HG03039 (cell line): ENCODE data around the gene MOB2.
"Not testable (repeated sequence)": the region's sequence is repeated elsewhere in the genome, so short reads cannot be mapped to it uniquely, and the experiment has no call there.

Experiments
- ATAC-seq: cut with Tn5 transposase; IDR thresholded peaks from one replicate; pipeline ENCODE4 v1.9.1; 2021; ENCODE audit warnings: mild to moderate bottlenecking, moderate library complexity; ENCODE audit not compliant: unreplicated experiment

Gene MOB2

DNA sequence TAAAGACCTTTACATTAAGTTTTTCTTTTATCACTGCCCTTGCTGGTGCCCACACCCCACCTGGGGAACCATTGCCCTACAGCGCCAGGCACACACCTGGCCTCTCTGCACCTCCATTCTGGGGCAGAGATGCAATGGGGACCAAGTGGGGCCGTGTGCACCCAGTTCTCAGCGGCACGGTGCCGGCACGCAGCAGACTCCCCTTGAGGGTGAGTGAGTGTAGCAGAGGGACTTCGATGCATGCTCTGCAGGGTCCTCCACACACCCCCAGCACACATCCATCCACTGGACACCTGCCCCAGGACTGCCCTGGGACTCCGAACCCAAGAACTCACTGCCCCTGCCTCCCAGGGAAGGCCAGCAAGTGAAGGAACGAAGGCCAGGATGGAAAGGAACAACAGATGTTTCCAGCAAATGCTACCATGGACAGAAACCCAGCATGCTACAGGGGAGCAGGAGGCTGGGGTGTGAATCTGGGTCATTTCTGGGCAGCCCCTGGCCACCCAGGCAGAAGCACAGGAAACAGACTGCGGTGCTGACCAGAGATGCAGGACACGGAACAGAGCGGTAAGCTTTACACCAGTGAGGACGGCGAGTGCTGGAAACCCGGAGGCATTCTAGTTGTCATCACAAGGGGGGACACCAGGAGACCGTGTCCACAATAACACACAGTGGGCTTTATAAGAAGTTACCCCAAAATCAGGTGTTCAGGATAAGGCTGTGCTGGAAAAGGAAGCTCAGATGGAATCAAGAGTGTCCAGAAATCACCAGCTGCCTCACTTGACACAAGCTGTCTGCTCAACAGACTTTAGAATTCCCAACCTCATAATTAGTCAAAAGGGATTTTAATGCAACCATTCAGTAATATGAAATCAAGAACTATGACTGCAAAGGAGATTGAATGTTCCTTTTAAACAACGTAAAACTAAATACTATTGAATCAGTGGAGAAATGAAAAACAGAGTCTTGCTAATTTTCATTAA is 32.7 kb upstream of the MOB2 start:
- ATAC-seq = no peak

DNA sequence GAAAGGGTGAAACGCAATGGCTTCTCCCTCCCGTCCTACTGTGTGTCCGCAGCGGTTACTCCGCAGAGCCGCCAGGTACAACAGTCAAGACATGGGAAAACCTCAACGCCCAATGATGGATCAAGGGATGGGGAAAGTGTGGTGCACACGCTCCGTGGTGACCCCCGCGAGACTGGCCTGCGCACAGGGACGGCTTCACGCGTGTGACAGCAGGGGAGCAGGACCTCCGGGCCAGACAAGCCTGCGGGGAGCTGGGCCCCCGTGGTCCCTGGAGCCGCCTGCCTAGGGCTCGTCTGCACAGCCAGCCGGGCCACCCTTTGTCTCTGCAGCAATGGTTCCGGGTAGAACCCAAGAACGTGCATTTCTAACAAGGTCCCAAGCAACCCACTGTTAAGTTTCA is 31.7 kb upstream of the MOB2 start:
- no peak for ATAC-seq

DNA sequence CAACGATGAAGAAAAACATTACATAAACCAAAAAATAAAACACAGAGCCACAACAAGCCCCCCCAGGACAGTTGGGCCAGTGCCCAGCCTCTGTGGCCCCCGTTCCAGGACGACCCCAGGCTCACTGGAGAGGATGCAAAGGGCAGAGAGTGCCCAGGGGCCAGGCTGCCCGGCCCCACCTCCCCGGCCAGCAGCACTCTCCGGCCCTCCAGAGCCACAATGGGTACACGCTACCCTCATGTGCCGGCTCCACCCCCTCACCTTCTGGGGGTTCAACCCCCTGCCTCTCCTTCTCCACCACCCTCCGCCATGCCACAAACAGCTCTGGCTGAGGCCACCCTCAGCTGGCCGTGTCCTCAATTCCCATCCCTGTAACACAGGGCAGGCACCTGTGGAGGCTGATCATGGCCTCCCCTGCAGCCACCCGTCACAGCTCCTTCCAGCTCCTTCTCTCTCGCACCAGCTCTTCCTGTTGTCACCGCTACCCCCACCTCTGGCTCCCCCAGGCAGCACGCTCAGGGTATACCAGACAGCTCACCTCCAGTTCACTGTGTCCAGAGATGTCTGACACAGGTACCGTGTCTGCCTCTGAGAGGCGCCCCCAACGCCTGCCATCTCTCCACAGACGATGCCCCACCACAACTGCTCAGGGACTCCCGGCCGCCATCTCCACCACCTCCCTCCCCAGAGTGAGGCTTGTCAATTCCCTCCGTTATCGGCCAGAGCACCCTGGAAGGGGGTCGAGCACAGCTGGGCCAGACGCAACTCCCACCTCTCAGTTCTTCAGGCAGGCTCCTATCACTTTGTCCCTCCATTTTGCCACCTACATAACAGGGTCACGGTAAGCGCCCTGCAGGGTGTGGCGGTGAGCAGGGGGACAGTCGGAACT is 30.8 kb upstream of the MOB2 start:
- no peak for ATAC-seq

DNA sequence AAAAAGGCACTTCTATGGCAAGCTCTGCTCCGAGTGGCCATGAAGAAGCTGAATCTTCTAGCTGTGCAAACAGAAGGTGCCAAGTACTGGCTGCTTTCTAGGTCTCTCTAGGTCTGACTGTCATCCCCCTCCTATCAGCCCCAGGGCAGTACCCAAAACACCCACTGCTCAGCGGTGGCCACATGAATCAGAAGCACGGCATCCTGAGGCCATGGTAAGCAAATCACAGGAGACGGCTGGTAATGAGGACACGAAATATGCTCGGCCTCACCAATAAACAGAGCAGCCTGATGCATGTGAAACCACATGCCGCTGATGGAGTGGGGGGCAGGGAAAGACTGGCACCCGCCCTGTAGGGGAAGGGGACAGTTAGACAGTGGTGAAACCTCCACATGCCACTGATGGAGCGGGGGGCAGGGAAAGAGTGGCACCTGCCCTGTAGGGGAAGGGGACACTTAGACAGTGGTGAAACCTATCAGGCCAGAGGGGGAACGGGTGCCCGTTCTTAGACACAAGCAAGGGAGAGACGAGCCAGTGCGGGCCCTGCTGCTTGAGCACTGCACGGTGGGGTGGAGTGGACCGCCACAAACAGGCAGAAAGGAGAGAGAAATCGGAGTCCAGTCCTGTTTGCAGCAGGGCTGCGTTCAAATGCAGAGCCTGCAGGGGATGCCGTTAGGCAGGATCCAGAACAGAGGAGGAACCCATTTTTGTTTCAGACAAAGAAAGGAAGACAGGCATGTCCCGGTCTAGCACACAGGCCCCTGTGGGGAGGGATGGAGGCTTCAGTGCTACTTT is 29.9 kb upstream of the MOB2 start:
- ATAC-seq = no peak

DNA sequence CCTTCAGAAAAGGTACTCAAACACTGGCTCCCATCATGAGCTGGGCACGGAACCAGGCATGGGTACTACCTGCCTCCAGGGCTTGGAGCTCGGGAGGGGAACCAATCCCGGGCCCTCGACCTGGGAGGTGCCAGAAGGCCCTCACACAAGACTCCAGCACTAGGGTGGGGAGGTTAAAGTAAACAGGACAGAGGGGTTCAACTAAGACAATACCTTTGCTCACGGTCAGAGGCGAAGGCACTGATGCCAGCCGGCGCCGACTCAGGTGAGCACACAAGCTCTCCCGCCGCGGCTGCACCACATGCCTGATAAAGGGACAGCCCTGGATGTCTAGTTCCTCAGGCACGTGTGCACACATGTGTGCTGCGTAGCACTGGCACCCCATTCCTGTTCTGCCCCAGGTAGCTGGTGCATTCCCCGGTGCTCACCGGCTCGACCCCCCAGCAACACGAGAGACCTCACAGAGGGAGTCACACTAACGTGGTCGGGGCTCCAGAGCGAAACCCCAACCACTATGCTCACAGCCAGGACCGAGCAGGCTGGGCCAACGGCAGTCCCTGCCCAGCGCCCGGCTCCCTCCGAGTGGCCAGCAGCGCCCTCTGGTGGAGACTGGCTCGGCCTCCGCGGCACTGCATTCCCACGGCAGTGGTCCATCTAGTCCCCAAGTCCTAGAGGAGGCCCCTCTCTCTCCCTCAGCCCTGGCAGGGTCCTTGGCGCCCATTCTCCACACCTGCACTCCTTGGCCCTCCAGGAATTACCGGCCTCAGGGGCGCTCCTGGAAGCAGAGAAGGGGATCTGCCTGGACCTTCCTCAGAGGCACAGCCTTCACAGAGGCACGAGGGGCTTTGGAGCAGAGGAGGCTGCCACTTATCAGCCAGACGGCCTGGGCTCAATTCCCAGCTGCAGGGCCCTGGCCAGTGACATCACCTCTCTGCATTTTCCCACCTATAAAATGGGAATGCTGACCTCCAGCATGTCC is 28.8 kb upstream of the MOB2 start:
- ATAC-seq = no peak

DNA sequence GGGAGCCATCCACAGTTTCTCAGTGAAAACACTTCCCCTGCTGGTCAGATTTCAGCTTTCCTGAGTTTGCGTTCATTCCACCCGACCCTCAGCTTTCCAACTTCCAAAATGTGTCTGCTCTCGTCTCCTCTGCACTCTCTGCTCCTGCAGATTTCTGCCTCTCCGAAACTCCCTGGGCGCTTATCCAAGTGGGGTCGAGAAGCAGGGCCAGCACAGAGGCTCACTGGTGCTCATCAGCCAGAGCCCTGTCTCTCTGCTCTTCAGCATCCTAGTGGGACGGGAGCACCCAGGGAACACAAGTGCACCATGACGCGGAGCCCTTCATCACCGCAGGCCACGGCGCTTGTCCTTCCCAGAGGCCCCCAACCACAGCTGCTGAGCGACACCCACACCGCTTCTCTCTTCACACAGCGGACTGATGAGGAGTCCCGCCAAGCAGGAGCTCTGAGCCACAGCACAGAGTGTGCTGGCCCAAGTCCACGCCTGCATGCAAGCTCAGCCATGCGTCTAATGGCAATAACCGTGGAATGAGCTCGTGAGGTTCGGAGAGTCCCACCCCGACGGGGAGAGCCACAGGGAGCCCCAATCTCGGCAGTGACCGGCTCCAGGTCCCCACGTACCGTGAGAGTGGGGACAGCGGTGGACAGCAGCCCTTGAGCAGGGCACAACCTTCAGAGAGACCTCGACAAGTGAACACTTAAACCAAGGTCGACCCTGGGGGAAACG is 27.9 kb upstream of the MOB2 start:
- no peak for ATAC-seq

DNA sequence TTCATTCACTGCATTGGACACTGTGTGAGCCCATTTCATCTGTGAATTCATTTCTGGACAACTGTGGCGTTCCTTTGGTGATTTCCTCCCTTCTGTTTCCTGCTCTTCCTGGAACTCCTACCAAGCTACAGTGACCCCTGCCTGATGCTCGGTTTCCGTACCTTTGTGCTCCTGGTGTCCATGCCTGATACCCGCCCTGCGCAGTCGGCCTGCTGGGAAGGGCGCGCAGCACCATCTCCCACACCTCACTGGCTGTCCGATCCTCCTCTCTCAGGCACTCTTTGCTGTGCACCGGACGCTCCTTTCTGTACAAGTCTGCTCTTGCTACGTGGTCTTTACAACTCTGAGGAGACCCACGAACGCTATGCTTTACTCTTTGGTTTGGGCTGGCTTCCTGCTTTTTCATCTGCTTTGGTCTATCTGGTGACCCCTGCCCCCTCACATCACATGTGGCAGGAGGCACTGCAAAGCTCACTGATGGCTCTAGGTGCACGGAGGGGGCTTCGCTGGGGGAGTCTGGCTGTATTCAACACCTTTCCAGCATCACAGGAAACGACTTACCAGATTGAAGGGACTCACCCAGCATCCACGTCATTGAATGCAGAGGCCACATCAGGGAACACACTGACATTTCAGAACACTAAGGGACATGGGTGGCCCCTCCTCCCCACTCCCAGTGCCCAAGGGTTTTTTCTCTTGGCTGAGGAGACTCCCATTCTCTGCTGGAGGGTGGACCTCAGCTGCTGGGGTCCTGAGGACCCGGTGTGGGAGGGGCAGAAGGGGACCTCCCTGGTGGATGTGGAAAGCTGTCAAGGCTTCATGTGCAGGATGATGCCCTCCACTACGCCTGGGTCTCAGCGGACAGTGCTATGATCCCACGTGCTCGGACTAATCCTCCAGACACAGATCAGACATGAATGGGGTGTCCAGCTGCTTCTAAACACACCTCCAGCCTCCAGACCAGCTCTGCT is 27.0 kb upstream of the MOB2 start:
- ATAC-seq = no peak

DNA sequence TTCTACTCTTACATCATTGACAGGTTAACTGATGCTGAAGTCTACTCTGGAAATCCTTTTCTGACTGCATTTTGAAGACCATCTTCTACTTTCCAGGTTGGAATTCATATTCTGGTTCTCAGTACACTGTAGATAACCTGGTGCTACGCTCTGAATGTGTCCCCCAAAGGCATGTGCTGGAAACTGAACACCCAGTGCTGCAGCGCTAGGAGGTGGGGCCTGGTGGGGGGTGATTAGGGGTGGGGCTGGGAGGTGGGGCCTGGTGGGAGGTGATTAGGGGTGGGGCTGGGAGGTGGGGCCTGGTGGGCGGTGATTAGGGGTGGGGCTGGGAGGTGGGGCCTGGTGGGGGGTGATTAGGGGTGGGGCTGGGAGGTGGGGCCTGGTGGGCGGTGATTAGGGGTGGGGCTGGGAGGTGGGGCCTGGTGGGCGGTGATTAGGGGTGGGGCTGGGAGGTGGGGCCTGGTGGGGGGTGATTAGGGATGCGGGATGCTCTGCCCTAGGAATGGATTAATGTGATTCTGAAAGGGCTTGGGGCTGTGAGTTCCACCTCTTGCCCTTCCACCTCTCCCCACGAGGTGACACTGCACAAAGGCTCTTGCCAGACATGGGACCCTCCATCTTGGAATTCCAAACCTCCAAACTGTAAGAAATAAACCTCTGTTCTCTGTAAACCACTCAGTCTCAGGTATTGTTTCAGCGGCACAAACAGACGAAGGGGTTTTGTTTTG is 26.1 kb upstream of the MOB2 start:
- ATAC-seq = not testable (repeated sequence)

DNA sequence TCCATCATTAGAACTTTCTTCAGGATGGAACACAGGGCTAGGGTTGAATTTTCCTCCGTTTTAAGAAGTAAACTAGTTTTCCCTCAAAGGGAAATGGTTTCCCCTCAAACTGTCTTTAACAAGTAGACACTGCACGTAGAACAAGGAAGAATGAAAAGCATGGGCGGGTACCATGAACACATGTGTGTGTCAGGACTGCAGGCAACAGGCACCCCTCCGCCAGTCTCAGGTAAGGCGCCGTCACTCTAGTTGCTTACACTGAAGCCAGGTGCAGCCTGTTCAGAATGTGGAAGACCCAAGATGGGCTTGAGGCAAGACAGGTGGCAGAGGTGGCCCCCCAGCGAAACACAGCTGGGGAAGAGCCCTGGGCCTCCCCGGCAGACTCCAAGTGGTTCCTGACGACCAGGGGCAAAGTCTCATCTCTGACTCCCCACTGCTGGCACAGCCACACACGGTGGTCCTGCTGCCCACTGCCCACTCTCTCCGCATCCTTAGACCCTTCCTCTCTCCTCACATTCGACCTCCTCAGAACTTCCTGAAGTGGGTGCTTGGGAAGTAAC is 25.4 kb upstream of the MOB2 start:
- ATAC-seq = no peak

DNA sequence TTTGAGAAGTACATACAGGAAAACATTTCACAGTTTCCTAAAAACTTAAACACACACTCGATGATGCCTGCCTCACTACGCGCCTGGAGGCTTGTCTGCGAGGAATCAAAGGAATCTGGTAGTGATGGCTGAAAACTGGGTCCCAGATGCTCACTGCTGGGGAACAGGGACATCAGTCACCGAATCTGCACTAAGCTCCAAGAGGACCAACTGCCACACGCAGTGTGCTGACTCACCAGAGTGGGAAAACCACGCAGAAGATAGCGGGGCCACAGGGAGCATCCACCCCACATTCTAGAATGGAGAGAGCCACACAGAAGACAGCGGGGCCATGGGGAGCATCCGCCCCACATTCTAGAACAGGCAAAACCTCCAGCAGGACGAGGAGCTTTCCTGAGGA is 24.3 kb upstream of the MOB2 start:
- ATAC-seq = no peak

DNA sequence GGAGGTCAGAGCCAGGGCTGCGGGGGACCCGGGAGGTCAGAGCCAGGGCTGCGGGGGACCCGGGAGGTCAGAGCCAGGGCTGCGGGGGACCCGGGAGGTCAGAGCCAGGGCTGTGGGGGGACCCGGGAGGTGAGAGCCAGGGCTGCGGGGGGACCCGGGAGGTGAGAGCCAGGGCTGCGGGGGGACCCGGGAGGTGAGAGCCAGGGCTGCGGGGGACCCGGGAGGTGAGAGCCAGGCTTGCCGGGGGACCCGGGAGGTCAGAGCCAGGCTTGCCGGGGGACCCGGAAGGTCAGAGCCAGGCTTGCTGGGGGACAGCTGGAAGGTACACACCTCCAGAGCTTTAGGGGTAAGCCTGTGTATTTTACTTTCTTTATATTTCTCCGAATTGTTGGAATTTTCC is 23.8 kb upstream of the MOB2 start:
- ATAC-seq = not testable (repeated sequence)

DNA sequence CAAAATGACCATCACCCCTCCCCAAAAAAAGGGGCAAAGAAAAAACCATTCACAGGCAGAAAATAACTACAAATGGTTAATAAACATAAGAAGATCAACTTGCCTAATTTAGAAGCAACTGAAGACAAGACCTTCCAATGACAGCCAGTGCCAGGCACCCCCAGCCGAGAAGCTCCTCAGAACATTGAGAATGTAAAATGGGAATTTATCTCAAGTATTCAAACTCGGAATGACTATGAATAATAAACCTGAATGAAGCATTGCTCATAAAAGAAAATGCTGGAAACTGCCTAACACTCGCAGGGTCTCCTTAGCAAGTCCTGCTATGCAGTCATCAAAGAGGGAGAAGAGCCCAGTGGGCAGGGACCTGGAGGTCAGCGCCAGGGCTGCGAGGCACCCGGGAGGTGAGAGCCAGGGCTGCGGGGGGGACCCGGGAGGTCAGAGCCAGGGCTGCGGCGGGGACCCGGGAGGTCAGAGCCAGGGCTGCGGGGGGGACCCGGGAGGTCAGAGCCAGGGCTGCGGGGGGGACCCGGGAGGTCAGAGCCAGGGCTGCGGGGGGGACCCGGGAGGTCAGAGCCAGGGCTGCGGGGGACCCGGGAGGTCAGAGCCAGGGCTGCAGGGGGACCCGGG is 23.2 kb upstream of the MOB2 start:
- ATAC-seq = no peak

DNA sequence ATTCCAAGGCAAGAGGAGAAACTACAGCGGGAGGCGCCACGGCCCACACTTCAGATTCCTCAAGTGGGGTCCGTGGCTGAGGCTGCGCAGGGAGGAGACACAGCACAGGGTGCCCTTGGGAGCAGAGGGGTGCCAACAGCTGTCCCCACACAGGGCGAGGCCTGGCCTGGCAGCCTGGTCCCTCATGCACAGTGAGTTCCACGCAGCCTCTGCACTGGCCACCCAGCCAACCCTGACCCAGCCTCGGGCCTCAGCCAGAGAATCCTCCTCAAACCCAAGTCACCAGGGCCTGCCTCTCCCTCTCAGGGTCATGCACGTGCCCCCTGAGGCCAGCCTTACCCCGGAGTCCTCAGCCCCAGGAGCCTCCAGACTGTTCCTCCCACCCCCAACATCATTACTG is 22.4 kb upstream of the MOB2 start:
- no peak for ATAC-seq

DNA sequence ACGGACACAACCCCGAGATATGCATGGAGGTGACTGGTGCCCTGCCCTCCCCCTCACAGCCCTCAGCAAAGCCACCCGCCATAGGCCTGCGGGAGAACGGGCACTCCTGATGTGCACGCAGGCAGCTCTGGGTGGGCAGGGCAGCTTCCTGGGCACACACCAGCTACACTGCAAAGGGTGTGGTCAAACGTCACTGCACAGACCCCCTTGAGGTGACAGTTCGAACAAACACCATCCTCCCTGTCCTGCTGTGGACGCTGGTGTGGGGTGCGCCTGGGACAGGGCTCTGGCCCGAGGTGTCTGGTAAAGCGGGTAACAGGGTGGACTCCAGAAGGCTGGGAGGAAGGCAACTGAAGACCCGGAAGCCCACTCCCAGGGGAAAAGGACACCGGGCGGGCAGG is 21.9 kb upstream of the MOB2 start:
- no peak for ATAC-seq

DNA sequence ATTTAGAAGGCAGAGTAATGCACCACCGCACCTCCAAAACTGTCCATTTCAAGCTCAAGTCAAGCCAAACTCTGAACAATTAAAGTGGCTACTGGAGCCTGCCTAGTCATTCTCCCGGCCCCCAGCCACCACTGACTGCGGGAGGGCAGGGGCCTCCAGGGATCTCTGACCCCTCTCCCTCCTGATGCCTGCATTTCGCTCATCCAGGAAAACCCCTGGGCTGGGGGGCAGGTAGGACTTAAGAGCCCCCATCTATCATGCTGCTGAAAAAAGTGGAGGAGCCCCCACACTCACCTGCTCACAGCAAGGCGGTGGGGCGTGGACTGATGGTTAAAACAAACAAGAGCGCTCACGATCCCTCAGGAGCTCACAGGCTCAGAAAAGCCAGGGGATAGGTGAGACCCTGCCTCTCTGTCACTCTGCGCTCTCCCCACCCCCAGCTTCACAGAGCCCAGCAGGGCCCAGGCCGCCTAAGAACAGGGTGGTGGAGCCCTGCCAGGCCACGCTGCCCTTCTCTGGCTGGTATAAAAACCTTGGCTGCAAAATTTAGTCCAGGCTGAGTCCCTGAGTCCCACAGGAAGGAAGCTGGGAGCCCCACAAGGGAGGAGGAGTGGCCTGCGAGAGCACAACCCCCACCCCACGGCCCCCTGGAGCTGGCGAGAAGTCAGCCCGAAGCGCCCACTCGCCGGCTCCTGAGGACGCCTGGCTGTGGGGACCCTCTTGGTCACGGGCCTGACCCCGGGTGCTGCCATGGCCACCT is 21.0 kb upstream of the MOB2 start:
- no peak for ATAC-seq

DNA sequence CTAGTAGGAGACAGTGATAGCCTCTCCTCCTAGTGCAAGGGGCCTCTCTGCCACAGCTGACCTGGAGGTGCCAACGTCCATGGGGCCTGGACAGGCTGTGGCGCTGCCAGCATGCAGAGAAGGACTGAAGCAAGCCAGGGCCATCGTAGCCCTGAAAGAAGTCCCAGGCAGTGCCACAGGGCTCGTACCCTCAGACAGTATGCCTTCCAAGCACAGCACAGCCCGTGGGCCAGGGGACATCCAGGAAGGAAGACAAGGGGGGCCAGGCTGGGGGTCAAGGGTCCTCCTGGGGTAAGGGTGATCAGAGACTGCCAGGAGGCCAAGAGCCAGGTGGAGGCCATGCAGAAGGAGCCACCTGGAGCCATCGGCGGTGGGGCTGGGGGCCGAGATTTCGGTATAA is 20.4 kb upstream of the MOB2 start:
- ATAC-seq = no peak
